Measurements from ENCODE around the gene APEX2.

APEX2 gene

DNA sequence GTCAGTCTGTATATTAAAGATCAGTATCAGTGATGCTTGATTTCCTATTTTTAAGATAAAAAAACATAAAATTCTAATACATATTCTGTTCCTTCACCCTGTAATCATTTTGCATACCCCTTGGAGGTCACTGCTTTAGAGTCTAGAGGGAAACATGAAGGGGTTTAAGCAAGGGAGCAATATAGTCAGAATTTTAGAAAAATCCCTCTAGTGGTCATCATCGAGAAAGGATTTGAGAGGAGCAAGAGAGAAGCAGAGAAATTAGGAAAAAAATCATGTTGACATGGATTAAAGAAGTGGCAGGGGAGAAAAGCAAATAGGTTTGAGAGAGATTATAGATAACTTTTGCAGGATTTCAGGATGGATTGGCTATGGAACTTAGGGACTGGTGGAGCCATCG lies 11.1 kb downstream of the APEX2 start:
- DNase-seq (ENCODE audit: low read depth in 2 of 2): peak in 1 of 2 donors; percentile 8
- H3K4me3 ChIP-seq (replicated peaks in 1 of 2; ENCODE audit: low read depth in 2 of 2, low read length in 2 of 2): no peak overlapping the region
- TF ChIP-seq, protein P1, sequence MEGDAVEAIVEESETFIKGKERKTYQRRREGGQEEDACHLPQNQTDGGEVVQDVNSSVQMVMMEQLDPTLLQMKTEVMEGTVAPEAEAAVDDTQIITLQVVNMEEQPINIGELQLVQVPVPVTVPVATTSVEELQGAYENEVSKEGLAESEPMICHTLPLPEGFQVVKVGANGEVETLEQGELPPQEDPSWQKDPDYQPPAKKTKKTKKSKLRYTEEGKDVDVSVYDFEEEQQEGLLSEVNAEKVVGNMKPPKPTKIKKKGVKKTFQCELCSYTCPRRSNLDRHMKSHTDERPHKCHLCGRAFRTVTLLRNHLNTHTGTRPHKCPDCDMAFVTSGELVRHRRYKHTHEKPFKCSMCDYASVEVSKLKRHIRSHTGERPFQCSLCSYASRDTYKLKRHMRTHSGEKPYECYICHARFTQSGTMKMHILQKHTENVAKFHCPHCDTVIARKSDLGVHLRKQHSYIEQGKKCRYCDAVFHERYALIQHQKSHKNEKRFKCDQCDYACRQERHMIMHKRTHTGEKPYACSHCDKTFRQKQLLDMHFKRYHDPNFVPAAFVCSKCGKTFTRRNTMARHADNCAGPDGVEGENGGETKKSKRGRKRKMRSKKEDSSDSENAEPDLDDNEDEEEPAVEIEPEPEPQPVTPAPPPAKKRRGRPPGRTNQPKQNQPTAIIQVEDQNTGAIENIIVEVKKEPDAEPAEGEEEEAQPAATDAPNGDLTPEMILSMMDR (IDR thresholded peaks at IDR 0.05; ENCODE audit: low read depth, low read length): peak; percentile 22

- TF ChIP-seq, protein P1 (IDR thresholded peaks at IDR 0.05; ENCODE audit: low read depth, low read length): no peak
- no peak overlapping the region for H3K4me3 ChIP-seq (replicated peaks in 1 of 2; ENCODE audit: low read depth in 2 of 2, low read length in 2 of 2)
- DNase-seq (ENCODE audit: low read depth in 2 of 2): no peak
These were observed 14.7 kb downstream of the APEX2 start for GRCh38 chrX:55014897-55015299.

DNA sequence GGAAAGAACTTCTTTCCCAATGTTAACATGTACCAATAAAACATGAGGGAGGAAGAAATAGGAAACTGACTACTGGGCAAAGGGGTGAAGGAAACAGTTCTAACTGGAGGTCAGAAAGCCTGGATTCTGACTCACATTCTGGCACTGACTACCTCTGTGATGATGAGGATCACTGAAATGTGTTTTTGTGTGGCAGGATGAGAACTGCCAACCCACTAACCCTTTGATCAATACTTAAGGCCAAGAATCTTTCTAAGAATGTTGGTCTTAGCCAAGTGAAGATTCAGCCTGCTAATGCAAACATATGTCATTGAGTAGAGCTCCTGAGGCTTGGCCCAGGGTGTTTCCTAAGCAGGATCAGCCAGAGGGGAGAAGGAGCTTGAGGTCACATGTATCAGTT lies 26.0 kb downstream of the APEX2 start:
- DNase-seq (ENCODE audit: low read depth in 2 of 2): peak; percentile 4 to 18
- H3K4me3 ChIP-seq (replicated peaks in 1 of 2; ENCODE audit: low read depth in 2 of 2, low read length in 2 of 2): no peak overlapping the region
- TF ChIP-seq, protein P1 (IDR thresholded peaks at IDR 0.05; ENCODE audit: low read depth, low read length): no peak

DNA sequence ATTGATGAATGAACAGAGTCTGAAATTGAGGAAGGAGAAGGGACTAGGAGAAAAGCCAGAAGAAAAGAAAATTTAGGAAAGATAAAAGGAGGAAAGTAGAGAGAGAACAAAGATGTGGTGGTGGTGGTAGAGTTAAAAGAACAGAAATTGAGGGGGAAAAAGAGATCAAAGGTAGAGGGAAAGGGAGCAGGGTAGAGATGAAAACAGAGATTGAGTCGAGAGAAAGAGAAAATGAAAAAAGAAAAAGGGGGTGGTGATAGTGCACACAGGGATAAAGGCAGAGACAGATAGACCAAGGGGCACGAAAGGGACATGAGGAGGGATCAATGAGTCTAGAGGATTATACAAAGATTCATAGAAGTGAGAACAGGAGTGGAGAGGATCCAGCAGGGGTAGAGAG lies 26.7 kb downstream of the APEX2 start:
- TF ChIP-seq, protein P1 (IDR thresholded peaks at IDR 0.05; ENCODE audit: low read depth, low read length): no peak
- H3K4me3 ChIP-seq (replicated peaks in 1 of 2; ENCODE audit: low read depth in 2 of 2, low read length in 2 of 2): no peak overlapping the region
- no peak for DNase-seq (ENCODE audit: low read depth in 2 of 2)

DNA sequence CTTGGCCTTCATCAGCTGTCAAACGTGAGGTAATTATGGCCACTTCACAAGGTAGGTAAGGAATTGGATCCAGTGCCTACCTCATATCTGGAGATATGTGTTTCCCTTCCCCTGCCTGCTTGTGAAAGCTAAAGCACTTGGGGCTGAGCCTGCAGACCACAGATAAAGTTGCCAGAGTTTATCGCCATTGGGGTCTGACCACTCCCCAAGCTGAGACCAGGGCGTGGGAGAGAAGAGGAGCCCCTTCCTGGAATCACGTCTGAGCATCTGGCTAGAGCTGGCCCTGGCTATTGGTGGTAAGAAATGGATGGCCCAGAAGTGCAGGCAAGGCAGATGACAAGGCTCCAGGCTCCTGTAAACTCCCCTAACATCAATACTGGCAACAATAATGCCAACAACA lies 27.9 kb downstream of the APEX2 start:
- no peak overlapping the region for H3K4me3 ChIP-seq (replicated peaks in 1 of 2; ENCODE audit: low read depth in 2 of 2, low read length in 2 of 2)
- DNase-seq (ENCODE audit: low read depth in 2 of 2): no peak
- TF ChIP-seq, protein P1 (IDR thresholded peaks at IDR 0.05; ENCODE audit: low read depth, low read length): no peak

- H3K4me3 ChIP-seq (replicated peaks in 1 of 2; ENCODE audit: low read depth in 2 of 2, low read length in 2 of 2): no peak overlapping the region
- no peak for DNase-seq (ENCODE audit: low read depth in 2 of 2)
- TF ChIP-seq, protein P1 (IDR thresholded peaks at IDR 0.05; ENCODE audit: low read depth, low read length): no peak
These were observed 28.4 kb downstream of the APEX2 start for GRCh38 chrX:55028611-55029010.

- TF ChIP-seq, protein P1 (IDR thresholded peaks at IDR 0.05; ENCODE audit: low read depth, low read length): no peak
- no peak for DNase-seq (ENCODE audit: low read depth in 2 of 2)
- H3K4me3 ChIP-seq (replicated peaks in 1 of 2; ENCODE audit: low read depth in 2 of 2, low read length in 2 of 2): no peak overlapping the region
These were observed 29.1 kb downstream of the APEX2 start for GRCh38 chrX:55029291-55029690.
